ENCODE results near the gene CCL28.

DNA sequence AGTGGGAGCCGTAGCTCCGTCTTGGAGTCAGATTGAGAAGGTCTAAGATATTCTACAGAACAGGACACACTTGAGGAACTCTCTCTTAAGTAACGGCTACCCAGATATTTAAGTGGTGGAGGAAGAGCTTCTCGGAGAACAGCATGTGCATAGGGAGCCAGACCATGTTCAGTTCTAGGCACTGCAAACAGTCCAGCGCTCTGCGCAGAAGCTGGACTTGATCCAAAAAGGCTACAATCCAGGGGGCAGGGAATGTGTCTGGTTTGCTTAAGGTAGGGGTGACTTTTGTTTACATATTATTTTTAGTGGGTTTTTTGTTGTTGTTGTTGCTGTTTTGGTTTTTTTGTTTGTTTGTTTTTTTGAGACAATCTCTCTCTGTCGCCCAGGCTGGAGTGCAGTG, 16.8 kb upstream of the CCL28 start:
- TF ChIP-seq EZH2 (IDR thresholded peaks at IDR 0.05; ENCODE audit: low read length, missing control alignments): no peak
- TF ChIP-seq, protein P1, sequence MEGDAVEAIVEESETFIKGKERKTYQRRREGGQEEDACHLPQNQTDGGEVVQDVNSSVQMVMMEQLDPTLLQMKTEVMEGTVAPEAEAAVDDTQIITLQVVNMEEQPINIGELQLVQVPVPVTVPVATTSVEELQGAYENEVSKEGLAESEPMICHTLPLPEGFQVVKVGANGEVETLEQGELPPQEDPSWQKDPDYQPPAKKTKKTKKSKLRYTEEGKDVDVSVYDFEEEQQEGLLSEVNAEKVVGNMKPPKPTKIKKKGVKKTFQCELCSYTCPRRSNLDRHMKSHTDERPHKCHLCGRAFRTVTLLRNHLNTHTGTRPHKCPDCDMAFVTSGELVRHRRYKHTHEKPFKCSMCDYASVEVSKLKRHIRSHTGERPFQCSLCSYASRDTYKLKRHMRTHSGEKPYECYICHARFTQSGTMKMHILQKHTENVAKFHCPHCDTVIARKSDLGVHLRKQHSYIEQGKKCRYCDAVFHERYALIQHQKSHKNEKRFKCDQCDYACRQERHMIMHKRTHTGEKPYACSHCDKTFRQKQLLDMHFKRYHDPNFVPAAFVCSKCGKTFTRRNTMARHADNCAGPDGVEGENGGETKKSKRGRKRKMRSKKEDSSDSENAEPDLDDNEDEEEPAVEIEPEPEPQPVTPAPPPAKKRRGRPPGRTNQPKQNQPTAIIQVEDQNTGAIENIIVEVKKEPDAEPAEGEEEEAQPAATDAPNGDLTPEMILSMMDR (conservative IDR thresholded peaks at IDR 0.05 in 1 of 2, IDR thresholded peaks at IDR 0.05 in 1 of 2; ENCODE audit: low read depth in 1 of 2, low read length in 2 of 2): no peak

All from fibroblast of lung (primary cell).